ENCODE results near the gene MYLK. TPM values are rescaled to one million over a fixed set of nuclear protein-coding genes. Genes with fewer than 3 reads are reported as not detected.
"Not testable (repeated sequence)": the region's sequence is repeated elsewhere in the genome, so short reads cannot be mapped to it uniquely, and the experiment has no call there.

Gene MYLK
- total RNA-seq, 1 donor from 2014 or later, result 0.16 TPM

GRCh38 chr3:123603153-123603552, 281.0 kb downstream of the MYLK start:
- H3K27me3 Mint-ChIP-seq (ENCODE audit: low read depth); H3K27ac Mint-ChIP-seq; intact Hi-C loops (cut with micrococcal nuclease); H3K4me1 Mint-ChIP-seq (ENCODE audit: low read depth); H3K36me3 Mint-ChIP-seq (ENCODE audit: low read depth); H3K9me3 Mint-ChIP-seq; DNase-seq (ENCODE audit: low spot score); H3K4me3 Mint-ChIP-seq (ENCODE audit: low read depth): not testable (repeated sequence)

GRCh38 chr3:123602325-123602724, 281.8 kb downstream of the MYLK start:
- H3K4me3 Mint-ChIP-seq (ENCODE audit: low read depth), result no peak overlapping the region
- H3K9me3 Mint-ChIP-seq, result no peaks in the 10 kb centered on the region
- no peak overlapping the region for H3K27ac Mint-ChIP-seq
- no peaks in the 10 kb centered on the region for H3K27me3 Mint-ChIP-seq (ENCODE audit: low read depth)
- intact Hi-C loops (cut with micrococcal nuclease), result no loop called here
- DNase-seq (ENCODE audit: low spot score), result no peak
- peaks cover 5% of the 10 kb centered on the region for H3K4me1 Mint-ChIP-seq (ENCODE audit: low read depth)
- H3K36me3 Mint-ChIP-seq (ENCODE audit: low read depth), result peaks cover 2% of the 10 kb centered on the region

- H3K36me3 Mint-ChIP-seq (ENCODE audit: low read depth); H3K27me3 Mint-ChIP-seq (ENCODE audit: low read depth); H3K4me3 Mint-ChIP-seq (ENCODE audit: low read depth); H3K4me1 Mint-ChIP-seq (ENCODE audit: low read depth); H3K9me3 Mint-ChIP-seq; intact Hi-C loops (cut with micrococcal nuclease); DNase-seq (ENCODE audit: low spot score); H3K27ac Mint-ChIP-seq: not testable (repeated sequence)
These were observed 283.3 kb downstream of the MYLK start for GRCh38 chr3:123600863-123601262.

- peaks cover 5% of the 10 kb centered on the region for H3K36me3 Mint-ChIP-seq (ENCODE audit: low read depth)
- no peak for DNase-seq (ENCODE audit: low spot score)
- peaks cover 4% of the 10 kb centered on the region for H3K9me3 Mint-ChIP-seq
- no peak overlapping the region for H3K4me3 Mint-ChIP-seq (ENCODE audit: low read depth)
- intact Hi-C loops (cut with micrococcal nuclease), result no loop called here
- no peaks in the 10 kb centered on the region for H3K4me1 Mint-ChIP-seq (ENCODE audit: low read depth)
- no peaks in the 10 kb centered on the region for H3K27me3 Mint-ChIP-seq (ENCODE audit: low read depth)
- no peak overlapping the region for H3K27ac Mint-ChIP-seq
These were observed 286.6 kb downstream of the MYLK start for GRCh38 chr3:123597561-123597960.

GRCh38 chr3:123595396-123596180, 288.5 kb downstream of the MYLK start:
- Mint-ChIP-seq H3K27ac (no peak overlapping the region), H3K27me3 (ENCODE audit: low read depth) (no peaks in the 10 kb centered on the region), H3K4me1 (ENCODE audit: low read depth) (no peaks in the 10 kb centered on the region), H3K4me3 (ENCODE audit: low read depth) (no peak overlapping the region), H3K36me3 (ENCODE audit: low read depth) (peaks cover 25% of the 10 kb centered on the region), H3K9me3 (peaks cover 22% of the 10 kb centered on the region)
- intact Hi-C loops (cut with micrococcal nuclease), result no loop called here
- DNase-seq (ENCODE audit: low spot score), result no peak

GRCh38 chr3:123593381-123593780, 290.8 kb downstream of the MYLK start:
- Mint-ChIP-seq H3K4me3 (ENCODE audit: low read depth) (no peak overlapping the region), H3K9me3 (peaks cover 40% of the 10 kb centered on the region), H3K27ac (no peak overlapping the region), H3K36me3 (ENCODE audit: low read depth) (peaks cover 46% of the 10 kb centered on the region), H3K4me1 (ENCODE audit: low read depth) (no peaks in the 10 kb centered on the region), H3K27me3 (ENCODE audit: low read depth) (no peaks in the 10 kb centered on the region)
- no peak for DNase-seq (ENCODE audit: low spot score)
- intact Hi-C loops (cut with micrococcal nuclease), result no loop called here

GRCh38 chr3:123590685-123591450, 293.3 kb downstream of the MYLK start:
- H3K9me3 Mint-ChIP-seq, result peaks cover 43% of the 10 kb centered on the region
- peaks cover 5% of the 10 kb centered on the region for H3K4me1 Mint-ChIP-seq (ENCODE audit: low read depth)
- peaks cover 60% of the 10 kb centered on the region for H3K36me3 Mint-ChIP-seq (ENCODE audit: low read depth)
- intact Hi-C loops (cut with micrococcal nuclease), result no loop called here
- no peak for DNase-seq (ENCODE audit: low spot score)
- H3K27me3 Mint-ChIP-seq (ENCODE audit: low read depth), result no peaks in the 10 kb centered on the region
- H3K4me3 Mint-ChIP-seq (ENCODE audit: low read depth), result no peak overlapping the region
- H3K27ac Mint-ChIP-seq, result no peak overlapping the region

- H3K36me3 Mint-ChIP-seq (ENCODE audit: low read depth), result peaks cover 53% of the 10 kb centered on the region
- peaks cover 37% of the 10 kb centered on the region for H3K9me3 Mint-ChIP-seq
- peaks cover 20% of the 10 kb centered on the region for H3K4me1 Mint-ChIP-seq (ENCODE audit: low read depth)
- no peak for DNase-seq (ENCODE audit: low spot score)
- H3K27ac Mint-ChIP-seq, result no peak overlapping the region
- H3K27me3 Mint-ChIP-seq (ENCODE audit: low read depth), result no peaks in the 10 kb centered on the region
- intact Hi-C loops (cut with micrococcal nuclease), result loop anchor here (5.0 to 10.0 kb wide), 3 partner anchors 385 to 1205 kb away; partner anchors contain the start of genes FAM162A, HSPBAP1, MIX23 and SEC22A
- peak overlapping the region; percentile 55 for H3K4me3 Mint-ChIP-seq (ENCODE audit: low read depth)
These were observed 296.7 kb downstream of the MYLK start for GRCh38 chr3:123587401-123587800.

- H3K9me3 Mint-ChIP-seq, result peaks cover 33% of the 10 kb centered on the region
- H3K4me3 Mint-ChIP-seq (ENCODE audit: low read depth), result peak overlapping the region; percentile 55
- no peak overlapping the region for H3K27ac Mint-ChIP-seq
- H3K4me1 Mint-ChIP-seq (ENCODE audit: low read depth), result peaks cover 20% of the 10 kb centered on the region
- intact Hi-C loops (cut with micrococcal nuclease), result loop anchor here (5.0 to 10.0 kb wide), 3 partner anchors 385 to 1205 kb away; partner anchors contain the start of genes FAM162A, HSPBAP1, MIX23 and SEC22A
- H3K27me3 Mint-ChIP-seq (ENCODE audit: low read depth), result no peaks in the 10 kb centered on the region
- H3K36me3 Mint-ChIP-seq (ENCODE audit: low read depth), result peaks cover 51% of the 10 kb centered on the region
- no peak for DNase-seq (ENCODE audit: low spot score)
These were observed 297.2 kb downstream of the MYLK start for GRCh38 chr3:123586968-123587367.

- Mint-ChIP-seq H3K27ac (no peak overlapping the region), H3K4me3 (ENCODE audit: low read depth) (no peak overlapping the region)
These were observed 298.0 kb downstream of the MYLK start for GRCh38 chr3:123586131-123586530.

GRCh38 chr3:123584988-123585937, 298.9 kb downstream of the MYLK start, which contains the start of gene HACD2:
Gene HACD2 (minus strand): TSS chr3:123585053. CDS start chr3:123585027, 26 bp downstream.
- no peak within 1 kb of the TSS for H3K4me3 Mint-ChIP-seq (ENCODE audit: low read depth)
- intact Hi-C loops (cut with micrococcal nuclease), result loop anchor here (1.0 to 10.0 kb wide), 4 partner anchors 375 to 1203 kb away; partner anchors contain the start of genes FAM162A, HSPBAP1, MIX23 and SEC22A
- peak within 1 kb of the TSS; percentile 72 for H3K27ac Mint-ChIP-seq

More at GRCh38 chr3:123586131-123586530, 298.0 kb downstream of the MYLK start:
- peak; percentile 17 for DNase-seq (ENCODE audit: low spot score)
- Mint-ChIP-seq H3K4me1 (ENCODE audit: low read depth) (peaks cover 20% of the 10 kb centered on the region), H3K9me3 (peaks cover 25% of the 10 kb centered on the region), H3K27me3 (ENCODE audit: low read depth) (no peaks in the 10 kb centered on the region), H3K36me3 (ENCODE audit: low read depth) (peaks cover 51% of the 10 kb centered on the region)
- intact Hi-C loops (cut with micrococcal nuclease), result loop anchor here (5.0 to 10.0 kb wide), 3 partner anchors 384 to 1204 kb away; partner anchors contain the start of genes FAM162A, HSPBAP1, MIX23 and SEC22A

More at GRCh38 chr3:123584988-123585937, 298.9 kb downstream of the MYLK start, which contains the start of gene HACD2:
- Mint-ChIP-seq H3K4me1 (ENCODE audit: low read depth) (peaks cover 20% of the 10 kb centered on the region), H3K36me3 (ENCODE audit: low read depth) (peaks cover 44% of the 10 kb centered on the region), H3K27me3 (ENCODE audit: low read depth) (no peaks in the 10 kb centered on the region), H3K9me3 (peaks cover 17% of the 10 kb centered on the region)
- peak; percentile 92 for DNase-seq (ENCODE audit: low spot score)
